ENCODE data around the gene EBPL.

The EBPL gene

DNA sequence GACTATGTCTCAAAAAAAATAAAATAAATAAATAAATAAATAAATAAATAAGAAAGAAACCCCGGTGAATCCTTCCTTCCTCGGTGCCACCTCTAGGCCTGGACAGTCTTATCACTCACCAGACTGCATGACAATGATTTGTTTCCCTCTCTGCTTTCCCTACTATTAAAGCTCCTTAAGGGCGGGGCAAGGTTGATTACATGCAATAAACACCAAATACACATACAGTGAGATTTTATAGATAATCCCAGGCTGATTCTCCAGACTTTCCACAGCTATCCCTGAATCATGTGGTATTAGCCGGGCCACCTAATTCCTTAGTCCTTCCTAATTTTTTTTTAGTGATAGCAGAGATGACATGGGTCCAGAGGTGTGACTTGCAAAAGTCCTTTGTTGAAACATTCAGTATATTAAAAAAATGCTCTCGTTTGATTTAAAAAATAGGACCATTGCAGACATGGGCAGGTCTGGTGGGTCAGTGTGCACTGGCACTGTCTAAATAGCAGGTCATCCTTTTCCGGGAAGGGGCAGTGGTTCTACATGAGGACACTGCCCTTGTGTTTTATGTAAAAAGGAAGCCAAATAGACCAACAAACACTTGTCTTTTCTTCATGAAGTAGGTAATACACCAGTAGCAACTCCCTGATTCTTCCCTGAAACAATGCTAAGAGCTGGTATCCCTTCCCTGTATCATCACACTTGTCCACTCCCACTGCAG is 14.5 kb downstream of the EBPL start:
- DNase-seq (ENCODE audit: low read depth in 2 of 2, low spot score in 1 of 2), result no peak

DNA sequence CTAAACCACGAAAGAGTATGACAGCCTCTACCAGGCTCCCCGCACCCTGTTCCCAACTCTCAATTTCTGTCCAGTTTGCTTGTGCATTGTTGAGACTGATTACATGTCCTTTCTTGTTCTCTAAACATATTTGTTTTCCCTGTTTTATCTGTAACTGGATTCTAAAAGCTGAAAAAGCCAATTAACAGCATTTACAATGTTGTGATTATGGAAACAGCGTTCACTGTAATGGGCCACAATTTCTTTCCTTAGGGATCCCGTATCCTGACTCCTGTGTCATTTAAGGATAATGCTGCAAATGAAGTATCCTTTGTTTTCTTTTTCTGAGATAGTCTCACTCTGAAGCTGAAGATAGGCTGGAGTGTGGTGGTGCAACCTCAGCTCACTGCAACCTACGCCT is 20.5 kb downstream of the EBPL start:
- DNase-seq (ENCODE audit: low read depth in 2 of 2, low spot score in 1 of 2), result no peak

DNA sequence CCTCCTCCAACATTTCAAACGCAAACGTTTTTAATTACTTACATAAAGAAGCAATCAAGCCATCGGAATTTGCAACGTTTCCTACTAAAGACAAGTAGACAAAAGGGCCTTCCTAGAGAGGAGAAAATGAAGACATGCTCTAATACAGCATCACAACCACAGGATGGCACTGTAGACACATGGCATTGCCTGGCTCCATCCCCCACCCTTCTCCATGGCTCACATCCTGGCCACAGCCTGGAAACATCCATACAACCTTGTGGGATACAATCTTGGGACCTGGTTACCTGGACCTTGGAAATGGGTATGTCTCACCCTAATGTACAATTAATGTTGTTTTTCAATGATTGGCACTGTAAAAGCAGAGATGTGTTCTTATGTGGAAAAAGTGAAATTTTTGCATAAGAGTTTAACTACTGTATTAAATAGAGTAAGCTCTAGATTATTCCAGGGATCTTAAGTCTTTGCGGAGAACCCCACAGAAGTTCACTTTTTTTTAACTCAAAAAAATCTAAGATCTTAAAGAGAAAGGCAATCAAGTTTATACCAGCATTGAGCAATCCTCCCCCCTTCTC is 21.5 kb downstream of the EBPL start:
- no peak for DNase-seq (ENCODE audit: low read depth in 2 of 2, low spot score in 1 of 2)

DNA sequence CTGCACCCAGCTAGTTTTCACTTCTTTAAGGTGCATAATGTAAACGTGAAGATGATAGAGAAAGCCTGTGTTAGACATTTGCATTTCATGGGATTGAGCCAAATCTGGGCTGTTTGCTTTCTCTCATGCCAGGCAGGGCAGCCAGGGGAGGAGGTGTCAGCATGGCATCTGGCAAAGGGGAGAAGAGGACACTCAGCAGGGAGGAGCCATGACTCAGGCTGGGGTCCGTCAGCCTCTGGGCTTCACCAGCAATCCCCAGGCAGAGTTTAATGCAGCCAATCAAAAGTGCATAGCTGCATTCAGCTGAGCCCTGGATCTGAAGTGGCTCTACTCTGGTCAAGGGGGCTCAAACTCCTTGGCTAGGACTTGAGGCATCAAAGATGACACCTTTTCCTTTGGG is 23.5 kb downstream of the EBPL start:
- no peak for DNase-seq (ENCODE audit: low read depth in 2 of 2, low spot score in 1 of 2)

DNA sequence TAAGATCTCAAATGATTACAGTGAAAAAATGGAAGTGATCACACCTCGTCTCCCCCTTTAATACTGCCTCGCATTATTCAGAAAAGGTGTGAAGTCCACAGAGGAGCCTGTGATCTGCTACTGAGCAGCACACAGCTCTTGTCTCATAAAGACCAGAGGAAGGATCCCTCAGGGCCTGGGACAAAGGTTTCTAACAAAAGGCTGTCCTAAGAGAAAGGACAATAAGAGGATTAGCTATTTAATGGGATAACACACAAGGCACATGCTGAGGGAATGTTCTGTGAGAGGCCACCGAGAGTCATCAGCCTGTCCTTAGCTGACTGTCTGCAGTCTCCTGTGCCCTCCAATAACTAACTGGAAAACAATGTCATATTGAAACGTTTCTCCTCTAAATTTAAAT is 26.7 kb downstream of the EBPL start:
- DNase-seq (ENCODE audit: low read depth in 2 of 2, low spot score in 1 of 2), result no peak

DNA sequence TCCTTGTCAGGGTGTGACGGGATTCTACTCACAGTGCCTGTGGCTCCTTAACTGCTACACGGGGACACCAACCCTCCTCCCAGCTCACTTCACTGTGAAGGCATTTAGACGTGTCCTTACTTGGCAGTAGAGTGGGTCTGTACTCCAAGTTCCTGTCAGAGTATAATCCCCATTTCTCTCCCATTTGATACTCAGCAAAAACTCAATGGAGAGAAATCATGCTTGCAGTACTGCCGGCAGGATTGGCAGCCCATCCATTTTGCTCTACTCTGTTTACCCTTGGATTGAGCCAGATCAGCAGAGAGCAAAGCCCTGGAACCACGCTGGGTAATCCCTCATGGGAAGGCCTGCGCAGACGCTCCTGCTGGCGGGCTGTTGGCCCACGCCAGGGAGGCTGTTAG is 34.0 kb downstream of the EBPL start:
- DNase-seq (ENCODE audit: low read depth in 2 of 2, low spot score in 1 of 2), result no peak

DNA sequence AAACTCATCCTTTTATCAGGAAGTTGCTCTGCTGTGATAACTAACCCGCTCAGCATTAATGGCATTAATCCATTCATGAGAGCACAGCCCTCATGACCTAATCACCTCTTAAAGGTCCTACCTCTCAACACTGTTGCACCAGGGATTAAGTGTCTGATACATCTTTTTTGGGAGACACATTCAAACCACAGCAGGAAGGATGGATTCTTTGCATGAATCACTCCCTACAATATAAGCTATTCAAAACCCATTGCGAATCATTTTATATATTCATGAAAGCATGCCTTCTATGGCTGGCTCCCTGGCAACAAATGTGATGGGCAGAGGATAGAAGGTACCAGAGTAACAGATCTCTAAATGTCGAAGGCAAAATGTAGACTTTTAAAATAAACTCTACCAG is 35.4 kb downstream of the EBPL start:
- no peak for DNase-seq (ENCODE audit: low read depth in 2 of 2, low spot score in 1 of 2)

DNA sequence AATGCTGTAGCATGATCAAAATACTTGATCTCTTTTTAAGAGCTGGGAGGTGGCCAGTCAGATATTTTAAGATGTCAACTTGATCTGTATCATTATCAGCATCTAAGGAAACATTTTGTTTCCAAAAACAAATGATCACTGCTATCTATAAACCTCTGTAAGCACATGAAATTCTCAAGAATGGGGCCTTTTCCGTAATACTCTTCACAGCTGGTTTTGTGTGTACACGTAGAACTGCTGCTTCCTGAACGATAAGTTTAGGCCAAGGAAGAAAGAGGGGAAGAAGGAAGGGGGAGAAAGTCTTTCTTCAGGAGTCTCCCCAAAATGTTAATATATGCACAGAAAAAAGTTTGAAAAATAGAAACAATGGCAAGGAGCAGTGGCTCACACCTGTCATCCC is 37.3 kb downstream of the EBPL start:
- no peak for DNase-seq (ENCODE audit: low read depth in 2 of 2, low spot score in 1 of 2)

DNA sequence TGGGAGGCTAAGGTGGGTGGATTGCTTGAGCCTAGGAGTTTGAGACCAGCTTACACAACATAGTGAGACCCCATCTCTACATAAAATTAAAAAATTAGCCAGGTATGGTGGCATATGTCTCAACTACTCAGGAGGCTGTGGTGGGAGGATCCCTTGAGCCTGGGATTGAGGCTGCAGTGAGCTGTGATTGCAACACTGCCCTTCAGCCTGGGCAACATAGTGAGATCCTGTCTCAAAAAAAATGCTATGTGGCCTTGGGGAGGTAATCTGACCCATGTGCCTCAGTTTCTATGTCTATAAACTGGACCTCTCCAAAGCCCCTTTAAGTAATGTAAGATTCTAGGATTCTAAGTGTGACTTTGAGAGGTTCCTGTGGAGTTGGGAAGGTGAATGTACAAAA is 37.8 kb downstream of the EBPL start:
- DNase-seq (ENCODE audit: low read depth in 2 of 2, low spot score in 1 of 2), result no peak

DNA sequence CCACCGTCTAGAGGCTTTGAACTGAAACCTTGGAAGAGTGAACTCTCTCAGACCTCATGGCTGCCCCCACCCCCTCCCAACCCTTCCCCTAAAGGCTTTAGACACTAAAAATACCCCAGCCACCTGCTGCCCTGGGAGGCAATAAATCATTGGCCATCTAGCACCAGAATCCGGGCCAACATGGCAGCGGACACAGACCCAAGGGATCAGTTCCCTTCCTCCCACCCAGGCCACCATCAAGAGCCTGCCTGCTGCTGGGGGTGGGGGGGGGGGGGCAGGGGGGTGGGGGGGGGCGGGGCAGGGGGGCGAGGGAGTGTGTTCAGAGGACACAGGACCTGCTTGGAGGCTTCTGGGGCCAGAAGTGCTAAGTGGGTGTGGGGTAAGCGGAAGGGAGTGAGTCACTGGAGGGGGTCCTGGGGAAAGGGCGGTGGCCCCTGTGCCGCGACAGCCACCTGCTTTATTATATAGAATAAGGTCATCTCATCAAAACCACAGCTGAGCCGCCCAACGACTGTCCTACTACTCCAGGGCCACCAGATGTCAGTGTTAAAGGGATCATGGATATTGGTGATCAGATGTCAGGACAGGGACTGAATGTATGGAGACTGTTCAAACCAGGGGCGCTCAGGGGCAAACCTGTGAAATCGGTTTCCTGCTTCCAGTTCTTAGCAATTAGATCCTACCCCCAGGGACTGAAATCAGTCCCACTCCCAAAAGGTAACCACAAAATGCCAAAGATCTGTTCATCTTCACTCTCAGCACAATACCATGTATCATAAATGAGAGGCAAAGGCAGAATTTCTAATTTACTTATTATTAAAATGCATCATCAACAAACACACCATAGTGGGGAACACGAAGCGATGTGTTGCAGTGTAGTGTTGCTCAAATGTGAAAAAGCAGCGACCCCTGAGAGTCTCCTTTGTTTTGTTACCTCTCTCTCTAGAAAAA is 38.7 kb downstream of the EBPL start:
- DNase-seq (ENCODE audit: low read depth in 2 of 2, low spot score in 1 of 2), result no peak

DNA sequence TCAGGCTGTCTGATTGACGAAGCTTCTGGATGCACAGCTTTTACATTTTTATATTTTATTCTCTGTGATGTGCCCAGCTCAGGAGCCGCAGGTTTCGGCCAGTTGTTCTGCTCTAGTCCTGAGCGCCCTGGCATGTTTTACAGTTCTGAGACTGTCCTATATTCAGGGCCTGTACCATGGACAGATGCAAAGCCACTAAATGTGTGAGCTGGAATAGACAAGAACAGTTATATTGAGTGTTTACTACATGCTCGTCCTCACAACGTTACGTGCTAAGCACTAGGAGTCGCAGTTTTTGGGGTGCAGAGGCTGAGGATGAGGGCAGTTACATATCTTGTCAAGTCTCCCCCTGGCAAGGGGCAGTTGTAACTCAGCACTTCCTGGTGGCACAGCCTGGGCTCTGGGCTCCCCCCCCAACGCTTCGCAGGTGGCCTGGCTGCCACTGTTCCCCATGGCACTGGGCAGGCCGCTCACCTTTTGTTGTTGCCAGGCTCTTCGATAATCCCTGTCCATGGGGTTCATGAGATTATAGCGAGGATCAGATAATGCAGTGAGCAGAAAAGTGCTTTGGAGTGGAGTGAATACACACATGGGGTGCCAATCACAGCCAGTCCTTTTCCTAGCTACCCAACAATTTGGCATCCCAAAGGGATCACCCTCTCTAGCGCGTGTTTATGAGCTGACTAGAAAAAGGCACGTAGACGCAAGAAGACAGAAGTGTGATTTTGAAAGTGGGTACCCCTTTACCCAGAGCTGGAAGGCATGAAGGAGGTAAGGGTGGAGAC is 39.5 kb downstream of the EBPL start:
- DNase-seq (ENCODE audit: low read depth in 2 of 2, low spot score in 1 of 2), result no peak

DNA sequence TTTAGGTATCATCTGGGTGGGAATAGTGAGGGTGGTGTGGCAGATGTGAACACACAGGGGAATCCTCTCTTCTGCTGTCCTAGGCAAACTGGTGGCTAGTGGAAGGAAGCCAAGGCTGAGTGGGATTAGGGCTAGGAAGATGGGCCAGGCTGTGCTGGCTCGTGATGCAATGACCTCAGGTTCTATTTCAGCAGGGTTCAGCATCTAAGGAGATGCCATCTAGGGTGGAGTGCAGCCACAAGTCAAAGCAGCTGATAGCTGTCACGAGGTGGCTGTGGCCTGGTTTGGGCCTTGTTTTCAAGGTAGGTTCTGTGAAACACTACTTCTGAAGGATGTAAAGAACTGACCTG is 41.3 kb downstream of the EBPL start:
- no peak for DNase-seq (ENCODE audit: low read depth in 2 of 2, low spot score in 1 of 2)

DNA sequence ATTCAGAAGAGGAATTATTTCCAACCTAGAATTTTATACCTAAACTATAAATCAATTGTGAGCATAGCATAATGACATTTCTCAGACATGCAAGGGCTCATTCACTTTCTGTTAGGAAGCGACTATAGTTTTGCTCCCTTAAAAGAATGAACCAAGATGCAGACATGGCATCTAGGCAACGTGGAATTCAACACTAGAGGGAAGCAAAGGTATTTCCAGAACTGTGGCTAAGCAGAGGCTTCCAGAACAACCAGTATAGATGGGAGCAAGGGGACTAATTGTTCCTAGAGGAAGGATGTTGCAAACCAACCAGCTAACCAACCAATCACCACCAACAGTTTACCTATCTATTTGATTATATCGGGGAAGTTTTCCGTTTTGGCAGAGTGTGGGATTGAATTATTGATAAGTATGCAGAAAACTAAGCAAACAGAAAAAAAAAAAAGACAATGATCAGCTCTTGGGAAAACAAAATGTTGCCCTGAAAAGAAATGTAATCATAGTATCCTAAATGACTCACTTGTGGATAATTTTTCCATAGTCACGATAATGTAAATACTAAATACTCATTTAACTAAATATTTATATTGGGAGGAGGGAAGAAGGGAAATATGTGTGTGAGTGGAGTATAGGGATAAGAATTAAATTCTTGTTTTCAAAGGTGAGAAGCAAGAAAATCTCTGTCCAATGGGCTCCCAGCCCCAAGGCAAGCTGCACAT is 41.9 kb downstream of the EBPL start:
- DNase-seq (ENCODE audit: low read depth in 2 of 2, low spot score in 1 of 2), result no peak

DNA sequence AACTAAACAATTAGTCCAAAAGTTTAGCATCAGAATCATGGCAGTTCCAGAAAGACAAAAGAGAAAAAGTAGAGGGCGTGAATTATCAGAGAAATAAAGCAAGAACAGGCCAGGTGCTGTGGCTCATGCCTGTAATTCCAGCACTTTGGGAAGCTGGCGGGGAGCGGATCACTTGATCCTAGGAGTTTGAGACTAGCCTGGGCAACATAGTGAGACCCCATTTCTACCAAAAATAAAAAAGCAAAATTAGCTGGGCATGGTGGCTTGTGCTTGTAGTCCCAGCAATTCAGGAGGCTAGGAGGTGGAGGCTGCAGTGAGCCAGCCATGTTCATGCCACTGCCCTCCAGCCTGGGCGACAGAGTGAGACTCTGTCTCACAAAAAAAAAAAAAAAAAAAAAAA is 44.6 kb downstream of the EBPL start:
- DNase-seq (ENCODE audit: low read depth in 2 of 2, low spot score in 1 of 2), result no peak

DNA sequence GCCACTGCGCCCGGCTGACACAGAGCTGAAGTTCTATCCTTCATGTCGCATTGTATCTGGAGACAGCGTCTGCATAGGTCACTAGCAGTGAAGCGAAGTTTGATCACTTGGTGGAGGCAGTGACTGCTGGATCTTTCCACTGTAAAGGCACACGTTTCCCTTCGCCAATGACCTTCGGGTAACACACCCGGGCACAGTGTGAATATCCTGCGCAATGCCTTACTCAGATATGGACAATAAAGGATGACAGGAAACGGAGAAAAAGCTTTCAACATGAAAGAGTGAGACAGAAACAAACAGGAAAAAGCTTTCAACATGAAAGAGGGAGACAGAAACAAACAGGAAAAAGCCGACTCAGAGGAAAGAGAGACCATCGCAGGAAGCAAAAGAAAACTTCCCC is 45.8 kb downstream of the EBPL start:
- no peak for DNase-seq (ENCODE audit: low read depth in 2 of 2, low spot score in 1 of 2)

DNA sequence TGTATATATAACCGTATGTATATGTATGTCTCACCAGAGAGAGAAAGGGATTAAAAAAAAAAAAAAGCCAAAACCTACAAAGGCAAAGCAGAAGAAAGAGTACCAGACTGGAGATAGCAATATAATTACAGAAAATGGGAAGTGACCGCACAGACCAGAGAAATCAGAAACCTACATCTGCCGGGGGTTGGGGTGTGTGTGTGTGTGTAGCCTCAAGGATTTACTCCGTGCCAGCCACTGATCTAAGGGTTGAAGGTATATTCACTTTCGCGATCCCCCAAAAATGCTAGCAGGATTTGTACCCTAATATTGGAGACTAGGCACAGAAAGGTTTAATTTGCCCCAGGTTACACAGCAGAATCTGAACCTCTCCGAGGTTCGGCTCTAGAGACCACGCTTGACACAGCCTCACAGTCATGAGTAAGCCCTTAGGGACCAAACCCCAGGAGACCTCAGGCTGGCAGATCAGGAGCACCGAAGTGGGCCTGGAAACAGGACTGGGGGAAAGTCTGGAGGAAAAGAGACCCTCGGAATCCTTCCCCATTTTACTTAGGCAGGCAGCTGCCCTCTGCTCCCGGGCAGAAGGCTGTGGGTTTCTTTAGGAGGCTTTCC is 48.1 kb downstream of the EBPL start:
- no peak for DNase-seq (ENCODE audit: low read depth in 2 of 2, low spot score in 1 of 2)

DNA sequence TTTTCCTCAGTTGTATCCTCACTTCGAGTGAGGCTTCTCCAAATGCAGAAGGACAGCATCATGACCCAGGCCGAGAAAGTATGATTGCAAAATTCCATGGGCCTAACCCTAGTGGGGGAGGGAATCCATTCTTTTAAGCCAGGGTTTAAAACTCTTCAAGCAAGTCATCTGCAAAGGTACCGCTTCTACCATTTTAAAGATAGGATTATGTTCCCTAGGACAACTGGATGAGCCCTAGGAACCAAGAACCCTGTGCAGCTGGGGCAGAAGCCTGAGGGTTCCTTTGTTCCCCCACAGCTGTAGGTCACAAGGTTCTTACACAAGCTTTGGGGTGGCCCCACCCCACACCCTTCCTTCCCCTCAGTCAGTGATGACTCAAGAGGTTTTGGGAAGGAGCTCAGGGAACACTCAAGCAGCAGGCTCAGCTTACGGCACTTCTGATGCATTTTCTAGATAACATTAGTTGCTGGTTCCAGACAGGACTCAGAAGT is 49.4 kb downstream of the EBPL start:
- no peak for DNase-seq (ENCODE audit: low read depth in 2 of 2, low spot score in 1 of 2)

DNA sequence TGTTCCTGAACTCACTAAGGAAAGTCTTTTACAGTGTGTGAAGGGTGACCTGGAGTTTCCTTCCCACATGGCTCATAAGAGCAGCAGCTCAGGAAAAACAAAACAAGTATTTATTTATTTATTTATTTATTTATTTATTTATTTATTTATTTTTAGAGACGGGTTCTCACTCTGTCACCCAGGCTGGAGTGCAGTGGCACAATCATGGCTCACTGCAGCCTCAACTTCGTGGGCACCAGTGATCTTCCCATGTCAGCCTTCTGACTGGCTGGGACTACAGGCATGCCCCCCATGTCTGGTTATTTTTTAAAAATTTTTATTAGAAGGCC is 52.6 kb downstream of the EBPL start:
- no peak for DNase-seq (ENCODE audit: low read depth in 2 of 2, low spot score in 1 of 2)

DNA sequence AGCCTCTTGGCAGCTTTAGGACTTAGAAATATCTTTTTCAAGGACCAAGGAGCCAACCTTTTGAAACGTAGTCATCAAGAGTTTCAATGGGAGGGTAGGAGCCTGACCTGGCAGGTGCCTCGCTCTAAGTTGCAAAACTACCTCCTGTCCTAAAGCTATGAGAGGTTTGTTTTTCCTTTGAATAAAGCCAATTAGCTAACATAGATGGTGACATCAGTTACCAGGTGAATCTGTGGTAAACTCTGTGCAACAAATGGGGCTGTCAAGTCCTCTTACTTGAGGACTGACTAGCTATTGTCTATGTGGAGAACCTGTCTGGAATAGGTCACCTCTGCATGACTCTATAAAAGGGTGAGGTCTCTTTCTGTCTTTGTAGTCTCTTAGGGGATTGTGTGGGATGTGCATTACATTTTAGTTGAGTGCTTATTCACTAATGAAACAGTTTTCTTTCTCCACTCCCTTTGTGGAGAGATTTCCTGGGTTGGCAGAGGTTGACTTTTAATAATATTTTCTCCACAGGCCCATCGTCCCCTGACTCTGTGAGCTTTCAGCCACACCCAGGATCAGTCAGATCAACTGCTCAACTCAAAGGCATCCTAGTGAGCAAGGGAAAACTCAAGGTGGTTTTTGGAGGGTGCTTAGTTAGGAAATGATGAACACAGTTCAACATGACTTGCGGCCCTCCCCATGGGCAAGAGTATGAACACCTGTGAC is 53.1 kb downstream of the EBPL start:
- DNase-seq (ENCODE audit: low read depth in 2 of 2, low spot score in 1 of 2), result no peak

DNA sequence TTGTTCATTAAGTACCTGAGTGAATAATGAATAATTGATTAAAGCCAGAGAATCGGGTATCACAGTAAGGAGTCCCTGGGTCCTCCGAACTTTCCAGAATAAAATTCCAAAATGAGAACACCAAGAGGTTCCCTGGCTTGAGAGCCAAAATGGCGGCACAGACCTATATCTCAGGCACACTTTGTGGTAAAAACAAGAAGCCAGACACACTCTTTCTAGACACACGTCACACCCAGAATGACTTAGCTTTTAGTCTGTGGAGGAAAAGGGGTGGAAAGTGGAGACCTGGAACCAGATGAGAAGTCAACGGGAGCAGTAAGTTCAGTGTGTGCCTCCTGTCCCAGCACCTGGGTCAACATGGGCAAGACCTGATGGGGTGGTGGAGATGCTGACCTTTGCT is 54.6 kb downstream of the EBPL start:
- DNase-seq (ENCODE audit: low read depth in 2 of 2, low spot score in 1 of 2), result no peak

Measured in stimulated activated CD8-positive, alpha-beta memory T cell treated with anti-CD3 and anti-CD28 coated beads, Interleukin-4, amount 100 ng/mL, for 4 hours (primary cell).